ENCODE data around the gene FBLN2.
A peak's percentile ranks its signal among the peaks of the same experiment; 100 is the strongest.
"Not testable (repeated sequence)": the region's sequence is repeated elsewhere in the genome, so short reads cannot be mapped to it uniquely, and the experiment has no call there.

FBLN2 gene

DNA sequence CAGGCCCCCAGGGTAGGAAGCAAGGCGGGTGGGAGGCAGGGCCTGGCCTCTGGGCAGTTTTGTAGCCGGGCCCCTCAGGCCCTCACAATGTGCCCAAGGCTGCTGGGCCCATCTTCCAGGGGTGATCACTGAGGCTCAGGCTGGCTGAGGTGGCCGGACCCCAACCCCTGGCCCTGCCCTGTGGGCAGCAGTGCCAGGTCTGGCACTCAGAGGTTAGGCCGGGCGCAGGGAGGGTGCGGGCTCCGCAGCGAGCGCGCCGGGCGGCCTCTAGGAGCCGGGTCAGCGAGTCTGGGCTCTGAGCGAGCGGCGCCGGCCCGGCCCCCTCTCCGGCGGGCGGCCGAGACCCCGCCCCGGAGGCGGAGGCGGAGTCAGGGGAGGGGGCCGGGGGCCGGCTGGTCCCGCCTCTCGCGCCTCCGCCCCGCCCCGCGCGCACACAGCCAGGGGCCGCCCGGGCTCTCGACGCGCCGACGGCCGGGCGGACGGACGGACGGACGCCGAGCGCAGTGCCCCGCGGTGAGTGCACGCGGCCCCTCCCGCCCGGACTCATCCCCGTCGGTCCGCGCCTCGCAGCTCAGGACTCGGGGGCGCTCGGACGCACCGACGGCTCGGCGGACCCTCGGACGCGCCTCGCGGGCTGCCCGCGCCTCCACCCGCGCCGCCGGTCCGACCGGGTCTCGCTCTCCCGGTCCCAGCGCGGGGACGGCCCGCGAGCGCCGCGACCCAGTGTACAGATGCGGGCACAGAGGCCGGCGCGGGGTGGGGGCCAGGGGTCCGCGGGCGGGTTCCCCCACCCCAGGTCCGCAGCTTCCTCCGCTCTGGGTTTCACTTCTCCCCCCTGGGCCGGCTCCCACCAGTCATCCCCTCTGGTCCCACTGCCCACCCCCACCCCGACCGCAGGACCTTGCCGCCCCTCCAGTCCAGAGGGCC lies at the start of gene FBLN2:
TSS of gene FBLN2 (plus strand) at position 430 of the 927 bp plus-strand sequence. CDS start 21,231 bp downstream, outside the sequence.
- DNase-seq (ENCODE audit: low read depth) = no peak
- TF ChIP-seq, protein P1, sequence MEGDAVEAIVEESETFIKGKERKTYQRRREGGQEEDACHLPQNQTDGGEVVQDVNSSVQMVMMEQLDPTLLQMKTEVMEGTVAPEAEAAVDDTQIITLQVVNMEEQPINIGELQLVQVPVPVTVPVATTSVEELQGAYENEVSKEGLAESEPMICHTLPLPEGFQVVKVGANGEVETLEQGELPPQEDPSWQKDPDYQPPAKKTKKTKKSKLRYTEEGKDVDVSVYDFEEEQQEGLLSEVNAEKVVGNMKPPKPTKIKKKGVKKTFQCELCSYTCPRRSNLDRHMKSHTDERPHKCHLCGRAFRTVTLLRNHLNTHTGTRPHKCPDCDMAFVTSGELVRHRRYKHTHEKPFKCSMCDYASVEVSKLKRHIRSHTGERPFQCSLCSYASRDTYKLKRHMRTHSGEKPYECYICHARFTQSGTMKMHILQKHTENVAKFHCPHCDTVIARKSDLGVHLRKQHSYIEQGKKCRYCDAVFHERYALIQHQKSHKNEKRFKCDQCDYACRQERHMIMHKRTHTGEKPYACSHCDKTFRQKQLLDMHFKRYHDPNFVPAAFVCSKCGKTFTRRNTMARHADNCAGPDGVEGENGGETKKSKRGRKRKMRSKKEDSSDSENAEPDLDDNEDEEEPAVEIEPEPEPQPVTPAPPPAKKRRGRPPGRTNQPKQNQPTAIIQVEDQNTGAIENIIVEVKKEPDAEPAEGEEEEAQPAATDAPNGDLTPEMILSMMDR (IDR thresholded peaks at IDR 0.05; ENCODE audit: low read depth, low read length, missing control alignments) = no peak
- no peak within 1 kb of the TSS for H3K4me3 ChIP-seq (ENCODE audit: low read depth, low read length)

DNA sequence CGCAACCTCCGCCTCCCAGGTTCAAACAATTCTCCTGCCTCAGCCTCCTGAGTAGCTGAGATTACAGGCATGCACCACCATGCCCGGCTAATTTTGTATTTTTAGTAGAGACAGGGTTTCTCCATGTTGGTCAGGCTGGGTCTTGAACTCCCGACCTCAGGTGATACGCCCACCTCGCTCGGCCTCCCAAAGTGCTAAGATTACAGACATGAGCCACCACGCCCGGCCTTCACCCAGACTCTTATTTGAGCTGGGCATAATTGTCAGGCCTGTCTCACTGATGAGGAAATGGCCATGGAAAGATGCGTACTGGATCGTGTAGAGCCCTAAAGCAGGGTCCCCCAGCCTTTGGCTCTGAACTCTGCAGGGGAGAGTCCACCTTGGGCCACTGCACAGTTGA lies 49.7 kb upstream of the FBLN2 start:
- not testable (repeated sequence) for DNase-seq (ENCODE audit: low read depth)

DNA sequence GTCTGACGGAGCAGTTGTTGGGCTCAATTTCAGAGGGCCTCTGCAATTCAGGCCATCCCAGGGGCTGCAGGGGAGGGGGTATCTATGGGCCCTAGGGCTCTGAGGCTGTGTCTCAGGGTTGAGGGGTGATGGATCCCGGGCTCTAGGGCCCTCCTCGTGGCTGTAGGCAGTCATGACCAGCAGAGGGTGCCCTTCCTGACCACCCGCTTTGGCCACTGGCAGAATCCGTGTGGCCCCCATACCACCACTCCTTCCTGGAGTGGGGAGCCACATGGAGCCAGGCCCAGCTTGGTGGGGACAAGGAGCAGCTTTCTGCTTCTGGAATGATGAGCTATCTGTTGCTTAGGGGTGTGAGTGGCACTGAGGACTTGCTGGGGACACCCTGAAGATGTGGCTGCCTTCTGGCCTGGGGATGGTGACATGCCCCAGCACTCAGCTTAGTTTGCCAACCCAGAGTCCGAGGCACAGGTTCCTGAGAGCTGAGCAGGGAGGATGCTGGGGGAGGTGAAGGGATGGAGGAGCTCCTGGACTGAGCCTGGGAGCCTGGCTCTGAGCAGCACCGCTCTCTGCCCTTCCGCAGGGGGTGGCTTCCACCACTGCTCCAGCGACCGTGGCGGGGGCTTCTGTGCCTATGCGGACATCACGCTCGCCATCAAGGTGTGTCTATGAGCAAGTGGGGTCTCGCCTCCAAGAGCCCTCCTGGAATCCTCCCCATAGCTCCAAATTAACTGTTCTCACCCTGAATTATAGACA lies 48.6 kb upstream of the FBLN2 start:
- TF ChIP-seq, protein P1 (IDR thresholded peaks at IDR 0.05; ENCODE audit: low read depth, low read length, missing control alignments) = peak; percentile 70
- DNase-seq (ENCODE audit: low read depth) = no peak
- no peak overlapping the region for H3K4me3 ChIP-seq (ENCODE audit: low read depth, low read length)

More for the DNA sequence above, 49.7 kb upstream of the FBLN2 start:
- H3K4me3 ChIP-seq (ENCODE audit: low read depth, low read length) = not testable (repeated sequence)

DNA sequence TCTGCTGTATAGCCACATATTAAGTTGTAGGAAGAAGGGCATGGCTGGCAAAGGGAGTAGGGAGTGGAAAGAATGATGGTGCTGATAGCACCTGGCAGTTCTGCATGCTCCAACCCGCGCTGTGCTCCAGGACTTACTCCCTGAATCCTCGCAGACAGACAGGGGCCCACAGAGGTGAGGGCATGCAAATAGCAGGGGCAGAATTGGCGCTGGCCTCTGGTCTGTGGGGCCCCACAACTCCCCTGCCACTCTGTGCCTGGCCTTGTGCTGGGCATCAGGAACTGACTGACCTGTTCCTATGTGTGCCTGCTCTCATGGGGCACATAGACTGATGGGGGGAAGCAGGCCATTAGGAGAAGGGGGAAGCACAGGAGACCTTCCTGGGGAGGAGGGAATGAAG lies 47.9 kb upstream of the FBLN2 start:
- H3K4me3 ChIP-seq (ENCODE audit: low read depth, low read length) = no peak overlapping the region
- no peak for DNase-seq (ENCODE audit: low read depth)
- TF ChIP-seq, protein P1 (IDR thresholded peaks at IDR 0.05; ENCODE audit: low read depth, low read length, missing control alignments) = no peak

DNA sequence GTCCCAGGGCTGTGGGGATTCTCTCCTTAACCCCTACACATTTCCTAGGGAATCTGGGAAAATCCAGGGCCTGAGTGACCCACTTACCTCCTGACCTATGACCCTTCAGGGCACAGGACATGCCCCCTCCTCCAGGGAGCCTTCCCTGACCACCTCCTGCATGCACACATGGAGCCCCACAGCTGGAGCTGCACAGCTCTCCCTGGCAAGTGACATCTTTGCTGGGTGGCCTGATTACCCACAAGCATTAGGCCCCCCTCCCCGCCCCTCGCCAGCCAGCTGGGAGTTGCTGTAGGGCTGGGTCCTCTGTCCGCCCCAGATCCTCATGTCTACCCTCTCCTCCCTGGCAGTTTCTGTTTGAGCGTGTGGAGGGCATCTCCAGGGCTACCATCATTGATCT lies 47.4 kb upstream of the FBLN2 start:
- no peak overlapping the region for H3K4me3 ChIP-seq (ENCODE audit: low read depth, low read length)
- no peak for DNase-seq (ENCODE audit: low read depth)
- TF ChIP-seq, protein P1 (IDR thresholded peaks at IDR 0.05; ENCODE audit: low read depth, low read length, missing control alignments) = no peak

DNA sequence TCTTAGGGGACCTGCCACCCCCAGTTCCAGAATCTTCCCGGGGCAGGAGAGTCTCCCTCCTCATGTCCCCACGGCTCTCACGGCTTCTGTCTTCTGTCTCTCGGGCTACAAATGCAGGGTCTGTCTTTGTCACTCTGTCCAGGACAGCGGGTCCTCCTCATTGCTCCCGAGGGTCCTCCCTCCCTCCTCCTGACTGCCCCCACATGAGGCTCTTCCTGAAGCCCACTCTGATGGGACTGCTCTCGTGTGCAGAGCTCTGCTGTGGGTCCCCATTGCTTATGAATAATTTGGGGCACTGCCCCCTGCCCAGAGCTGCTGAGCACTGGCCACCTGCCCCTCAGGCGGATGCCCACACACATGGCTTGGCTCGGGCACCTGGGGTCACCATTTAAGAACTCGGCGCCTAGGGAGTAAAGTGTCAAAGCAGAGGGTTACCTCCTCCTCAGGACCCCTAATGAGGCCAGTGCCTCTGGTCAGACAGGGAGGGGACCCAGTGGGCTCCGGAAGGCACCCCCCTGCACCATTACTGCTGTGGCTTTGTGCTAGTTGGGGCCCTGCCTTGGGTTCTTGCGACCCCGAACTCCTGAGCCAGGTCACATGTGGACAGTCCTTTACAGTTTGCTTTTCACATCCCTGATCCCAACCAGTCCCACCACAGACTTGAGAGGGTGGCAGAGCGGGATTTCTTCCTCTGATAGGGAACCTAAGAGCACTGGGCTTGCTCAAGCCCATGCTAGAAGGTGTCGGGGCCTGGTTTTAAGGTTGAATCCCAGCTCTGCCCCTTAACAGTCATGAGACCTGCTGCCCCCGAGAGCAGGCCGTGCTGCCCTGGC lies 46.8 kb upstream of the FBLN2 start:
- H3K4me3 ChIP-seq (ENCODE audit: low read depth, low read length) = no peak overlapping the region
- TF ChIP-seq, protein P1 (IDR thresholded peaks at IDR 0.05; ENCODE audit: low read depth, low read length, missing control alignments) = no peak
- DNase-seq (ENCODE audit: low read depth) = no peak

DNA sequence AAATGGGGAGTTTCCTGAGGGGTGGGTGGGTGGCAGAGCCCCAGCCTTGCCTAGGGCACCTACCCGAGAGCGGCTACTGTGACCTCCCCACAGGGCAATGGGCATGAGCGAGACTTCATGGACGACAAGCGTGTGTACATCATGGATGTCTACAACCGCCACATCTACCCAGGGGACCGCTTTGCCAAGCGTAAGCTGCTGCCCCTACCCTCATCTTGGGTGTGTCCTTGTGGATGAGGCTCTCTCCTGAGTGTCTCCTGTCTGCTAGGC lies 46.2 kb upstream of the FBLN2 start:
- H3K4me3 ChIP-seq (ENCODE audit: low read depth, low read length) = no peak overlapping the region
- TF ChIP-seq, protein P1 (IDR thresholded peaks at IDR 0.05; ENCODE audit: low read depth, low read length, missing control alignments) = no peak
- DNase-seq (ENCODE audit: low read depth) = no peak
